ENCODE results near the gene ARID3B. TPM values are rescaled to one million over a fixed set of nuclear protein-coding genes. Genes with fewer than 3 reads are reported as not detected.

ARID3B gene
- total RNA-seq, 1 experiment from 2014 or later = 101 TPM

- no peak for DNase-seq
- no peak overlapping the region for H3K14ac ChIP-seq (ENCODE audit: insufficient read depth, low read length)
- no peak overlapping the region for H3T11ph ChIP-seq (ENCODE audit: low read length)
- H3K27me3 ChIP-seq (ENCODE audit: insufficient read depth, low read length) = no peaks in the 10 kb centered on the region
- no peak overlapping the region for H4K5ac ChIP-seq (ENCODE audit: insufficient read length, low read depth, low read length)
- no peak overlapping the region for H3K4me2 ChIP-seq (ENCODE audit: insufficient read depth, insufficient read length, low read length)
- Mint-ChIP-seq H3K4me1 (peaks cover 29 to 34% of the 10 kb centered on the region in 2 experiments), H3K27ac (peak overlapping the region in 1 of 3 experiments; percentile 81; a peak in 2 of 7 replicates), H3K27me3 (ENCODE audit: low read depth) (no peaks in the 10 kb centered on the region), H3K4me3 (no peak overlapping the region; a peak in 1 of 5 replicates), H3K36me3 (ENCODE audit: insufficient read depth in 1 of 3, low read depth in 3 of 3) (peaks cover 40 to 83% (median 83%) of the 10 kb centered on the region in 3 experiments; a peak in 6 of 7 replicates), H3K9me3 (no peaks in the 10 kb centered on the region)
- no peak overlapping the region for H3K56ac ChIP-seq (ENCODE audit: insufficient read length, low read depth, low read length)
- peaks cover 6% of the 10 kb centered on the region for H3K4me1 ChIP-seq (ENCODE audit: insufficient read depth, low read length)
- no peak overlapping the region for H2BK20ac ChIP-seq (ENCODE audit: low read depth, low read length, poor library complexity, severe bottlenecking)
- H4K91ac ChIP-seq (ENCODE audit: insufficient read length, low read depth, low read length) = no peak overlapping the region
- H2BK15ac ChIP-seq (ENCODE audit: low read depth, low read length) = no peak overlapping the region
- no CpG with 5 or more reads among the region's 3 CpGs for WGBS (ENCODE audit: extremely low coverage, insufficient read length, low lambda C conversion rate)
- H3K9me3 ChIP-seq (ENCODE audit: control insufficient read depth, low read depth, low read length) = no peaks in the 10 kb centered on the region
- H3K27ac ChIP-seq (ENCODE audit: insufficient read length, low read depth, low read length) = no peak overlapping the region
- H2BK5ac ChIP-seq (ENCODE audit: insufficient read length, low read length) = no peak overlapping the region
- H3K4ac ChIP-seq (ENCODE audit: low read depth, low read length) = no peak overlapping the region
- no peak overlapping the region for H2AK5ac ChIP-seq (ENCODE audit: insufficient read length, low read length)
- peaks cover 10% of the 10 kb centered on the region for H3K79me1 ChIP-seq (ENCODE audit: insufficient read depth, low read depth, low read length, poor library complexity, severe bottlenecking)
- H3K9ac ChIP-seq (ENCODE audit: extremely low read depth, insufficient read length, low read length) = no peak overlapping the region
- no peak overlapping the region for H4K8ac ChIP-seq (replicated peaks; ENCODE audit: insufficient read length, low read depth, low read length)
- no peak overlapping the region for H3K18ac ChIP-seq (ENCODE audit: insufficient read length, low read depth, low read length)
- H3K79me2 ChIP-seq (ENCODE audit: insufficient read depth, low read length) = peaks cover 50% of the 10 kb centered on the region; the same call in 1 of the 2 replicates
- no peak overlapping the region for H2BK120ac ChIP-seq (ENCODE audit: low read depth, low read length, poor library complexity, severe bottlenecking)
- no peak overlapping the region for H3K23ac ChIP-seq (ENCODE audit: insufficient read length, low read depth, low read length)
- H2BK12ac ChIP-seq (ENCODE audit: insufficient read length, low read depth, low read length) = no peak overlapping the region
- TF ChIP-seq CTCF (conservative IDR thresholded peaks at IDR 0.05) = no peak
- no peak overlapping the region for H2AFZ ChIP-seq (ENCODE audit: low read length)
- no peaks in the 10 kb centered on the region for H4K20me1 ChIP-seq (ENCODE audit: control insufficient read depth, insufficient read depth, insufficient read length)
- peaks cover 1% of the 10 kb centered on the region for H3K23me2 ChIP-seq (ENCODE audit: insufficient read length, low read depth, low read length, poor library complexity, severe bottlenecking)
Observed at GRCh38 chr15:74547616-74548015, 6.6 kb downstream of the ARID3B start.
